H1 (cell line): ENCODE results near the gene PLXNA3. TPM values are rescaled to one million over a fixed set of nuclear protein-coding genes. Genes with fewer than 3 reads are reported as not detected.

Source experiments
- ATF2 ChIP-seq: IDR thresholded peaks from 2 replicates; pipeline ENCODE4 v1.6.1; 2012; ENCODE audit warnings: low read length, inconsistent platforms
- CEBPB ChIP-seq: IDR thresholded peaks from 2 replicates; pipeline ENCODE4 v1.6.1; 2012; ENCODE audit warnings: low read depth, low read length
- CHD7 ChIP-seq: fragments of 300-600 bp; sonication (generic); IDR thresholded peaks from 2 replicates; pipeline ENCODE4 v1.7.1; 2012; ENCODE audit warnings: low read length, moderate library complexity, mild to moderate bottlenecking, inconsistent platforms; ENCODE audit not compliant: insufficient replicate concordance
- EP300 ChIP-seq, 2 experiments: IDR thresholded peaks; 1 replicate in 1 of 2; 2 replicates in 1 of 2; pipeline ENCODE4 v1.6.1; 2011 to 2012; ENCODE audit warnings: low read depth in 2 of 2, low read length in 2 of 2, mild to moderate bottlenecking in 2 of 2, borderline replicate concordance in 1 of 2, inconsistent platforms in 1 of 2, moderate library complexity in 1 of 2
- GTF2F1 ChIP-seq: IDR thresholded peaks from 2 replicates; pipeline ENCODE4 v1.6.1; 2012; ENCODE audit warnings: low read depth, low read length, improper control_type of control experiment, borderline replicate concordance
- NRF1 ChIP-seq: IDR thresholded peaks from 2 replicates; pipeline ENCODE4 v1.6.1; 2011; ENCODE audit warnings: mild to moderate bottlenecking, low read depth, low read length, improper control_type of control experiment
- RXRA ChIP-seq: IDR thresholded peaks from 2 replicates; pipeline ENCODE4 v1.6.1; 2011; ENCODE audit warnings: low read depth, mild to moderate bottlenecking, low read length, moderate library complexity; ENCODE audit not compliant: insufficient read depth
- SAP30 ChIP-seq: fragments of 300-600 bp; sonication (generic); IDR thresholded peaks from 2 replicates; pipeline ENCODE4 v1.7.1; 2012; ENCODE audit warnings: low read length, moderate library complexity, mild to moderate bottlenecking, inconsistent platforms; ENCODE audit not compliant: insufficient read depth, insufficient replicate concordance
- SP1 ChIP-seq: IDR thresholded peaks from 2 replicates; pipeline ENCODE4 v1.6.1; 2011; ENCODE audit warnings: low read depth, low read length
- TBP ChIP-seq: IDR thresholded peaks from 2 replicates; pipeline ENCODE4 v1.6.1; 2011; ENCODE audit warnings: low read depth, low read length, improper control_type of control experiment
- polyA plus RNA-seq, 7 experiments: library from polyadenylated mRNA; depleted of rRNA in 3 of 7; stranded (reverse) in 5 of 7; unstranded in 2 of 7; fragments of >200 nt in 5 of 7; fragments of 200-250 nt in 2 of 7; gene quantifications; 1 replicate in 5 of 7; 2 replicates in 1 of 7; 4 replicates in 1 of 7; pipeline versions ENCODE4 v1.2.1 to v1.2.3, GENCODE V29; 2011 to 2013; ENCODE audit warnings: missing spikeins in 2 of 7, mixed read lengths in 2 of 7
- total RNA-seq: library from RNA; stranded (reverse); fragmentation: NEBNext Ultra II Directional; extraction: Animal tissue kit (Norgen Biotek cat#: 25700); gene quantifications from 2 replicates; pipeline ENCODE4 v1.2.1, GENCODE V29; 2021

Gene PLXNA3
- total and polyA plus RNA-seq, 2 of the 8 experiments (the other 6 are each of a cell fraction or from before 2014, with no cell fraction given) = 10.7 to 18.2 TPM

DNA sequence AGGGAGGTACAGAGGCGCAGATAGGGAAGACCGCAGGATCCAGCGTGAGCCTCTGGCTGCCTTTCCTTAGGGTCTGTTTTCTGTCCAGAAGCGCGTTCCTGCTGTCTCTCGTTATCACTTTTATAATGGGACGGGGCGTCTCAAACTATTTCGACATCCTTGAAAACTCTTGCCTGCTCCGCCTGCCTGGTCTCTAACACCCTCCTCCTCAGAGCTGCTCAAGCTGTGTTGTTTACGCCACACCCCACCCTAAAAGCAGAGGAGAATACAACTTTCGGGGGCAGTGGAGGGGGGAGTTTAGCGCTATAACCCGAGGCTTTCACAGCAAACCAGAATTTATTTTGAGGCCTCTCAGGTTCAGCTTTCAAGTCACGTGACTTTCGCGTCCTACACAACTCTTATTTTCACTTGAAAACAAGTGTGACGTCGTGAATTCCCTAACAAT, 58.6 kb downstream of the PLXNA3 start (continued):
- TF ChIP-seq CHD7 (no peak), NRF1 (no peak), RXRA (no peak), TBP (no peak), SAP30 (no peak), ATF2 (no peak), CEBPB (0 out of 2 replicates have a peak, but pooled peaks have one; percentile 5), GTF2F1 (no peak), SP1 (no peak), EP300 (IDR thresholded peaks at IDR 0.05; ENCODE audit: borderline replicate concordance in 1 of 2, low read depth in 2 of 2, low read length in 2 of 2) (no peak)
